ENCODE data around the gene CDC16.
"Not testable (repeated sequence)": the region's sequence is repeated elsewhere in the genome, so short reads cannot be mapped to it uniquely, and the experiment has no call there.

CDC16 gene

GRCh38 chr13:114248011-114248410 lies 13.3 kb downstream of the CDC16 start:
- H3K27ac ChIP-seq, result peak overlapping the region; percentile 40
- peaks cover 77% of the 10 kb centered on the region for H3K36me3 ChIP-seq (replicated peaks)
- H3K4me3 ChIP-seq (ENCODE audit: low read depth, low read length), result no peak overlapping the region
- no peaks in the 10 kb centered on the region for H3K27me3 ChIP-seq (replicated peaks)
- TF ChIP-seq, protein P1, sequence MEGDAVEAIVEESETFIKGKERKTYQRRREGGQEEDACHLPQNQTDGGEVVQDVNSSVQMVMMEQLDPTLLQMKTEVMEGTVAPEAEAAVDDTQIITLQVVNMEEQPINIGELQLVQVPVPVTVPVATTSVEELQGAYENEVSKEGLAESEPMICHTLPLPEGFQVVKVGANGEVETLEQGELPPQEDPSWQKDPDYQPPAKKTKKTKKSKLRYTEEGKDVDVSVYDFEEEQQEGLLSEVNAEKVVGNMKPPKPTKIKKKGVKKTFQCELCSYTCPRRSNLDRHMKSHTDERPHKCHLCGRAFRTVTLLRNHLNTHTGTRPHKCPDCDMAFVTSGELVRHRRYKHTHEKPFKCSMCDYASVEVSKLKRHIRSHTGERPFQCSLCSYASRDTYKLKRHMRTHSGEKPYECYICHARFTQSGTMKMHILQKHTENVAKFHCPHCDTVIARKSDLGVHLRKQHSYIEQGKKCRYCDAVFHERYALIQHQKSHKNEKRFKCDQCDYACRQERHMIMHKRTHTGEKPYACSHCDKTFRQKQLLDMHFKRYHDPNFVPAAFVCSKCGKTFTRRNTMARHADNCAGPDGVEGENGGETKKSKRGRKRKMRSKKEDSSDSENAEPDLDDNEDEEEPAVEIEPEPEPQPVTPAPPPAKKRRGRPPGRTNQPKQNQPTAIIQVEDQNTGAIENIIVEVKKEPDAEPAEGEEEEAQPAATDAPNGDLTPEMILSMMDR (IDR thresholded peaks at IDR 0.05; ENCODE audit: low read depth, low read length, missing control alignments), result no peak
- no peak for DNase-seq
- in situ Hi-C loops (cut with HindIII; ENCODE audit: low pct_ligation_motif_present, low sequenced_read_pairs), result no loop called here

DNA sequence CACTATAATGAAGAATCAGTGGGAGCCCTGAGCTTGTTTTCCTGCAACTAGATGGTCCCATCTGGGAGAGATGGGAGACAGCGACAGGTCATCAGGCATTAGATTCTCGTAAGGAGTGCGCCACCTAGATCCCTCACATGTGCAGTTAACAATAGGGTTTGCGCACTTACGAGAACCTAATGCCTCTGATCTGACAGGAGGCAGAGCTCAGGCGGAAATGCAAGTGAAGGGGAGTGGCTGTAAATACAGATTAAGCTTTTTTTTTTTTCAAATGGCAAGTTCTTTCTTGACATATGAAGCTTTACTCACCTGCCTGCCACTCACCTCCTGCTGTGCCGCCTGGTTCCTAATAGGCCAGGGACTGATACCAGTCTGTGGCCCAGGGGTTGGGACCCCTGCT lies 14.4 kb downstream of the CDC16 start:
- in situ Hi-C loops (cut with HindIII; ENCODE audit: low pct_ligation_motif_present, low sequenced_read_pairs), result no loop called here
- TF ChIP-seq, protein P1 (IDR thresholded peaks at IDR 0.05; ENCODE audit: low read depth, low read length, missing control alignments), result no peak
- no peak overlapping the region for H3K27ac ChIP-seq

DNA sequence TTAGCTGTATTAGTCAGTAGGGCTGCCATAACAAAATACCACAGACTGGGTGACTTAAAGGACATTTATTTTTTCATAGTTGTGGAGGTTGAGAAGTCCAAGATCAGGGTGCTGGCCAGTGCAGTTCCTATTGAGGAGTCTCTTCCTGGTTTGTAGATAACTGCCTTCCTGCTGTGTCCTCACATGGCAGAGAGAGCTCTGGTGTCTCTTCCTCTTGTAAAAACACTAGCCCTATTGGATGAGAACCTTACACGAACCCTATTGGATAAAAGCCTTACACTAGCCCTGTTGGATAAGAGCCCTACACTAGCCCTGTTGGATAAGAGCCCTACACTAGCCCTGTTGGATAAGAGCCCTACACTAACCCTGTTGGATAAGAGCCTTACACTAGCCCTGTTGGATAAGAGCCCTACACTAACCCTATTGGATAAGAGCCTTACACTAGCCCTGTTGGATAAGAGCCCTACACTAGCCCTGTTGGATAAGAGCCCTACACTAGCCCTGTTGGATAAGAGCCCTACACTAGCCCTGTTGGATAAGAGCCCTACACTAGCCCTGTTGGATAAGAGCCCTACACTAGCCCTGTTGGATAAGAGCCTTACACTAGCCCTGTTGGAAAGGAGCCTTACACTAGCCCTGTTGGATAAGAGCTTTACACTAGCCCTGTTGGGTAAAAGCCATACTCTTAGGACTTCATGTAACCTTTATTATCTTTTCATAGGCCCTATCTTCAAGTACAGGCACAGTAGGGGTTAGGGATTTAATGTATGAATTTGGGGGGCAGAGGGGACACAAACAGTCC lies 17.1 kb downstream of the CDC16 start:
- DNase-seq; H3K27ac ChIP-seq; H3K27me3 ChIP-seq (replicated peaks); H3K4me3 ChIP-seq (ENCODE audit: low read depth, low read length); in situ Hi-C loops (cut with HindIII; ENCODE audit: low pct_ligation_motif_present, low sequenced_read_pairs): not testable (repeated sequence)
- peaks cover 71% of the 10 kb centered on the region for H3K36me3 ChIP-seq (replicated peaks)

More for the DNA sequence above, 14.4 kb downstream of the CDC16 start:
- peaks cover 71% of the 10 kb centered on the region for H3K36me3 ChIP-seq (replicated peaks)
- no peak for DNase-seq
- no peak overlapping the region for H3K4me3 ChIP-seq (ENCODE audit: low read depth, low read length)
- no peaks in the 10 kb centered on the region for H3K27me3 ChIP-seq (replicated peaks)

DNA sequence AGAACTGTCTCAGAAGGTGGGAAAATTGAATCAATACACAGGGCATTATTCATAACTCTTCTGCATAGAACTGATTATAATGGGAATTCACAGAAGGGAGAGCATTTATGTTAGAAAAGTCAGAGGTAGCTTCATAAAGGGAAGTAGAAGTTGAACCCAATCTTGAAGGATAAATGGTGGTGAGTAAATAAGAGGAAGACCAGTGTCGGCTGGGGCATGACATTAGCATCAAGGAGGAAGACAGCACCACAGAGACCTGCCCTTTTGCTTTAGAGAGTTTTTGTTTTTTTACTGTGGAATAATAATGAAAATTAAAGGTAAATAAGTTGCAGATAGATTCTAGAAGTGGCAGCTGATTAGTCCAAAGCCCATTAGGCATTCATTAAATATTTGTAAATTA lies 21.9 kb downstream of the CDC16 start:
- TF ChIP-seq, protein P1 (IDR thresholded peaks at IDR 0.05; ENCODE audit: low read depth, low read length, missing control alignments), result no peak
- Histone ChIP-seq H3K36me3 (replicated peaks) (peaks cover 57% of the 10 kb centered on the region), H3K27ac (no peak overlapping the region), H3K4me3 (ENCODE audit: low read depth, low read length) (no peak overlapping the region), H3K27me3 (replicated peaks) (no peaks in the 10 kb centered on the region)
- DNase-seq, result no peak
- in situ Hi-C loops (cut with HindIII; ENCODE audit: low pct_ligation_motif_present, low sequenced_read_pairs), result no loop called here

- H3K4me3 ChIP-seq (ENCODE audit: low read depth, low read length), result no peak overlapping the region
- peaks cover 55% of the 10 kb centered on the region for H3K36me3 ChIP-seq (replicated peaks)
- TF ChIP-seq, protein P1 (IDR thresholded peaks at IDR 0.05; ENCODE audit: low read depth, low read length, missing control alignments), result no peak
- DNase-seq, result peak; percentile 12
- H3K27me3 ChIP-seq (replicated peaks), result no peaks in the 10 kb centered on the region
- H3K27ac ChIP-seq, result no peak overlapping the region
- in situ Hi-C loops (cut with HindIII; ENCODE audit: low pct_ligation_motif_present, low sequenced_read_pairs), result no loop called here
Observed at GRCh38 chr13:114257014-114257413, 22.3 kb downstream of the CDC16 start.

DNA sequence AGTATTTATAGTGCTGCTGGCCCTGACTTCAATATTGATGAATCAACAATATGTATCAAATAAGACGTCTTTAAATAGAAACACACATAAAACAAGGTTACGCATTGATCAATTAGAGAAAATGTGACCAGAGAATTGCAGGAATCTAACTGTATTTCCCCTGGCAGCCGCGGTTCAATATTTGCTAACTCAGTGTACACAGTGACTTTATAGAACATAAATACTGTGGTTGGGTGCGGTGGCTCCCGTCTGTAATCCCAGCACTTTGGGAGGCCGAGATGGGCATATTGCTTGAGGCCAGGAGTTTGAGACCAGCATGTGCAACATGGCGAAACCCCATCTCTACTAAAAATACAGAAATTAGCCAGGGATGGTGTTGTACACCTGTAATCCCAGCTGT lies 23.9 kb downstream of the CDC16 start:
- in situ Hi-C loops (cut with HindIII; ENCODE audit: low pct_ligation_motif_present, low sequenced_read_pairs), result no loop called here
- DNase-seq, result no peak
- no peak overlapping the region for H3K27ac ChIP-seq
- peaks cover 54% of the 10 kb centered on the region for H3K36me3 ChIP-seq (replicated peaks)
- H3K4me3 ChIP-seq (ENCODE audit: low read depth, low read length), result no peak overlapping the region
- H3K27me3 ChIP-seq (replicated peaks), result no peaks in the 10 kb centered on the region
- TF ChIP-seq, protein P1 (IDR thresholded peaks at IDR 0.05; ENCODE audit: low read depth, low read length, missing control alignments), result no peak

All from brain microvascular endothelial cell (primary cell).